ENCODE measurements around the gene SLC29A3. TPM values are rescaled to one million over a fixed set of nuclear protein-coding genes. Genes with fewer than 3 reads are reported as not detected.

Gene SLC29A3
- polyA plus RNA-seq, 1 of the 3 experiments (the other 2 are of a cell fraction): 3.8 TPM

GRCh38 chr10:71391701-71392100 lies 72.6 kb downstream of the SLC29A3 start:
- whole genome bisulfite sequencing (ENCODE audit: low lambda C conversion rate): 38% methylated on average over 5 of the region's 5 CpGs
- POLR2A ChIA-PET: no interaction called here
- no peak overlapping the region for H3K4me3 ChIP-seq (ENCODE audit: low read depth in 2 of 2, low read length in 1 of 2)

More at GRCh38 chr10:71391701-71392100, 72.6 kb downstream of the SLC29A3 start:
- TF ChIP-seq SMC3 (IDR thresholded peaks at IDR 0.05; ENCODE audit: low read depth, low read length) (no peak), TEAD4 (IDR thresholded peaks at IDR 0.05; ENCODE audit: borderline replicate concordance, insufficient read depth) (no peak), MAX (IDR thresholded peaks at IDR 0.05; ENCODE audit: low read depth) (no peak), MXI1 (IDR thresholded peaks at IDR 0.05; ENCODE audit: low read depth, low read length) (no peak), USF2 (IDR thresholded peaks at IDR 0.05; ENCODE audit: borderline replicate concordance, low read depth, low read length) (no peak), EP300 (IDR thresholded peaks at IDR 0.05; ENCODE audit: borderline replicate concordance in 1 of 2, low read depth in 1 of 2, low read length in 1 of 2) (no peak), GATA2 (CRISPR knock-in tag; IDR thresholded peaks at IDR 0.05) (no peak), MEF2A (IDR thresholded peaks at IDR 0.05; ENCODE audit: borderline replicate concordance, low read depth) (no peak), FOXM1 (IDR thresholded peaks at IDR 0.05; ENCODE audit: low read depth) (no peak), GABPA (IDR thresholded peaks at IDR 0.05; ENCODE audit: low read depth) (no peak), USF1 (IDR thresholded peaks at IDR 0.05; ENCODE audit: borderline replicate concordance, low read depth) (no peak), ZBTB33 (IDR thresholded peaks at IDR 0.05; ENCODE audit: borderline replicate concordance, low read depth) (no peak), NRF1 (IDR thresholded peaks at IDR 0.05; ENCODE audit: low read depth, low read length) (no peak), CHD2 (IDR thresholded peaks at IDR 0.05; ENCODE audit: low read length, partially characterized antibody) (no peak), YY1 (IDR thresholded peaks at IDR 0.05; ENCODE audit: low read depth) (no peak), EZH2phosphoT487 (IDR thresholded peaks at IDR 0.05; ENCODE audit: borderline replicate concordance, low read depth) (no peak), REST (IDR thresholded peaks at IDR 0.05; ENCODE audit: low read depth, low read length) (no peak), NFIC (IDR thresholded peaks at IDR 0.05; ENCODE audit: borderline replicate concordance) (no peak)
- CTCF ChIA-PET: interaction anchor here (1.0 to 12.3 kb wide), 8 partner anchors 7 to 317 kb away, joined by 3 to 223 read pairs (median 8); partner anchors contain the start of gene SLC29A3
- Histone ChIP-seq H3K27me3 (ENCODE audit: insufficient read depth) (peaks cover 44% of the 10 kb centered on the region), H3F3A (replicated peaks; ENCODE audit: insufficient read depth) (no peaks in the 10 kb centered on the region), H3K4me1 (ENCODE audit: control insufficient read depth in 1 of 2, insufficient read depth in 2 of 2, low read depth in 1 of 2, low read length in 1 of 2) (no peaks in the 10 kb centered on the region), H3K9ac (no peak overlapping the region), H3K79me2 (ENCODE audit: insufficient read depth) (no peaks in the 10 kb centered on the region), H3K4me2 (no peak overlapping the region), H3K36me3 (replicated peaks in 1 of 2; ENCODE audit: control insufficient read depth in 1 of 2, insufficient read depth in 2 of 2, low read length in 1 of 2) (no peaks in the 10 kb centered on the region), H3K27ac (ENCODE audit: low read depth in 2 of 2, low read length in 1 of 2) (no peak overlapping the region), H2AFZ (ENCODE audit: low read depth) (no peak overlapping the region), H3K9me3 (no peaks in the 10 kb centered on the region), H4K20me1 (ENCODE audit: insufficient read depth) (no peaks in the 10 kb centered on the region), H3K9me2 (no peaks in the 10 kb centered on the region)
- DNase-seq: no peak

Data from SK-N-SH (cell line).